NCI-H2196 treated with DMSO at 0.1 percent for 48 hours (cell line): ENCODE data around the gene BLM.

Experiments
- DNase-seq: peaks from one replicate; lab custom pipeline; 2025; ENCODE audit not compliant: unreplicated experiment; lab: John Stamatoyannopoulos, UW

Gene BLM

GRCh38 chr15:90691369-90691768 lies 25.8 kb upstream of the BLM start:
- no peak for DNase-seq

DNA sequence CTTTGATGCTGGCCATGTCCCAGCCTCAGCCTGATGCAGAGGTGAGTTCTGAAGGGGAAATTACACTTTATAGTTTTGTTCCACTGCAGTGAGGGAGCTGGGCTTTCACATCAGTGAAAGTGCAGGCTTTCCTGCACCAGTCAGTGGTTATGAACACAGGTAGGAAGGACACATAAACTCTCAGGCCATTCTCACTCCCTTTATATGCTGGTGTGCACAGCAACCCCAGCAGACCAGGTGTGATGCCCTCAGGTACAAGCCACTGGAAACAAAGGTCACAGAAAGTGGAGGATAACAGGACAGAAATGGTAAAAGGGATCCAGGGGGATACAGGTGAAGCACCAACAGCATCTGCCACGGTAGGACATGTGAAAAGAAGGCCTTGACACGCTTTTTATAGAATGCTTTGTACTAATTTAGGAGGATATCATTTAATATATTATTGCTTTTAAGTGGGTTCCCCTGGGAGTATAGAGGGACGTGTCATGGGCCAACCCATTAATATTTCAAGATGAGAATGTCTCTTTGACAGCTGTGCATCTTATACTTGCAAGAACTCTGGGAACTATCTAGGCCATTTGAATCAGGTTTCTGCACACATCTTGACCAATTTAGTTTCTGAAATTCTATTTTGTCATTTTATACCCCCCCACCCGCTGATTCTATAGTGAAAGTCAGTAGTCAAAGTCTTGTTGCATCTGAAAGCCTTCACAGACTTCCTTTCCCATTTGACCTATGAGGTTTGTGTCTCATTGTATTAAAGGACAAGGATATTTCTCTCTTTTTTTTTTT lies 25.0 kb upstream of the BLM start:
- DNase-seq, result no peak

GRCh38 chr15:90694987-90695386 lies 22.2 kb upstream of the BLM start:
- DNase-seq, result no peak

DNA sequence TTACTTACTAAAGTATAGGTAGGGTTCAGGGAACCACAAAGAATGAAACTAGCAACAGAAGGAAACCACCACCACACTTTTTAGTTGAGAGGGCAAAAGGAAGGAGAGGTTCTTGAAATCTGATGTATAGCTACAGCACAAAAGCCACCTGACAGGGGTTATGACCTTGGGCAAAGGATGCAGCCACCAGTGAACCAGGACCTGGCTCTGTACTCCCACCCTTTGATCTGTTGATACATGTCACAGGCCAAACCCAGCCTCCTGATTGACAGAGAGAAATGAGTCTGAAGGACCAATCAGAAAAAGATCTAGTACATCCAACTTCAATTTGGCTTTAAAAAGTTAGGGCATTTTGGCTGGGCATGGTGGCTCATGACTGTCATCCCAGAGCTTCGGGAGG lies 20.0 kb upstream of the BLM start:
- no peak for DNase-seq

DNA sequence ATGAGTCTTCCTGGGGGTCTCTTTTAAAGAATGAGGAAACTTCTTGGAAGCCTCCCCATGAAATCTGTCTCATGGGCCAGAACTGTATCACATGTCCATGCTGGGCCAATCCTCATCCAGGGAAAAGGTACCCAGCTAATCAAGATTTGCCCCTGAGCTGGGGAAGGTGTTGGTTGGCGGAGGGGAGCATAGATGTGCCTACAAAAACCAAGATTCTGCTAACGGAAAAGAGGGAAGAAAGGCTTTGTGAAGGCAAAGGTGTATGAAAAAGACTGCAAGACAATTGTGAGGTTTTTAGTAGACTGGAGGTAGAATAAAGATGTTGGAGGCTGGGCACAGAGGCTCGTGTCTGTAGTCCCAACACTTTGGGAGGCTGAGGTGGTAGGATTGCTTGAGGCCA lies 18.5 kb upstream of the BLM start:
- DNase-seq, result no peak

DNA sequence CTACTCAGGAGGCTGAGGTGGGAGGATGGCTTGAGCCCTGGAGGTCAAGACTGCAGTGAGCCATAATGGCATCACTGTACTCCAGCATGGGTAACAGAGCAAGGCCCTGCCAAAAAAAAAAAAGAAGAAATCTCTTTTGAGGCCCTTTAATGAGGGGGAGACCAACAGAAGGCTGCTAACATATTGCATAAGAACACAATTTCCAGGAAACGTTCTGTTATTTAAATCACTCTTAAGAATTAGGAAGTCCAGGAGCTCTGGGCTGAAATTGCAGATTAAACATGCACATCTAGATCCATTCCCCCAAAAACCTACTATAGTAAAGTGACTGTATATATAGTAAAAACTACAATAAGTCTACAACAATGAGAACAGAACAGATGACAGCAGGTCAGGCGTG lies 16.1 kb upstream of the BLM start:
- DNase-seq, result no peak

DNA sequence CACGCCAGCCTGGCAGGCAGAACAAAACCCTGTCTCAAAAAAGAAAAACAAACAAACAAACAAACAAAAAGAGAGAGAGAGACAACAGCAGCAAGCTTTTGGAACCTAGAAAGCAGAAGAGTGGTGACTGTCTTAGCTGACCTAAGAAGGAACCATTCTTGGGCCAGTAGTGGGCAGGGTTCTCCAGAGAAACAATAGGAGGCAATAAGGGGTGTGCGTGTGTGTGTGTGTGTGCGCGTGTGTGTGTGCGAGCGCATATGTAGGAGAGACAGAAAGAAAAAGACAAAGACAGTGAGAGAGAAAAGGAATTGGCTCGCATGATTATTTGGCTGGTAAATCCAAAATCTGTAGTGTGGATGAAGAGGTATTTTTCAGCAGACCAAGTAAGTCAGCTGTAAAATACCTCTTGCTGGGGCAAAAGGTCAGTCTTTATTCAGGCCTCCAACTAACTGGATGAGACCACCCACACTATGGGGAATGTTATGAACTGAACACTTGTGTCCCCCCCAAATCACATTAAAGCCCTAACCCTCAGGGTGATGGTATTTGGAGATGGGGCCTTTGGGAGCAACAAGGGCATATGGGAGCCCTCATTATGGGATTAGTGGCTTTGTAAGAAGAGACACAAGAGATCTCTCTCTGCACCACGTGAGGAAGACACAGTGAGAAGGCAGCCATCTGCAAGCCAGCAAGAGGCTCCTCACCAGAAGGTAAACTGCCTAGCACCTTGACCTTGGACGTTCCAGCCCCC lies 15.1 kb upstream of the BLM start:
- no peak for DNase-seq

DNA sequence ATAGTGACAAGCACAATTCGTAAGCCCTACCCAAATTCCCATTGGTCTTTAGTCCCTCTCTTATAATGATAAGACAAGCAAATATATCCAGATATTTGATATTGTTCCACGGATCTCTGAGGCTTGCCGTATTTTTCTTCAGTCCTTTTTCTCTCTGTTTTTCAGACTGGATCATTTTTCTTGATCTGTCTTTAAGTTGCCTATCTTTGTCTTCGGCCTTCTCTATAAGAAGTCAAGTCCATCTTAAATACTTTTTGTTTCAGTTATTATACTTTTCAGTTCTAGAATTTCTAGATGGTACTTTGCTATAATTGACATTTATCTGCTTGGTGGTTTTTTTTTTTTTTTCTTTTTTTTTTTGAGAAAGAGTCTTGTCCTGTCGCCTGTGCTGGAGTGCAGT lies 13.7 kb upstream of the BLM start:
- DNase-seq, result no peak

GRCh38 chr15:90705212-90705611 lies 11.9 kb upstream of the BLM start:
- no peak for DNase-seq

DNA sequence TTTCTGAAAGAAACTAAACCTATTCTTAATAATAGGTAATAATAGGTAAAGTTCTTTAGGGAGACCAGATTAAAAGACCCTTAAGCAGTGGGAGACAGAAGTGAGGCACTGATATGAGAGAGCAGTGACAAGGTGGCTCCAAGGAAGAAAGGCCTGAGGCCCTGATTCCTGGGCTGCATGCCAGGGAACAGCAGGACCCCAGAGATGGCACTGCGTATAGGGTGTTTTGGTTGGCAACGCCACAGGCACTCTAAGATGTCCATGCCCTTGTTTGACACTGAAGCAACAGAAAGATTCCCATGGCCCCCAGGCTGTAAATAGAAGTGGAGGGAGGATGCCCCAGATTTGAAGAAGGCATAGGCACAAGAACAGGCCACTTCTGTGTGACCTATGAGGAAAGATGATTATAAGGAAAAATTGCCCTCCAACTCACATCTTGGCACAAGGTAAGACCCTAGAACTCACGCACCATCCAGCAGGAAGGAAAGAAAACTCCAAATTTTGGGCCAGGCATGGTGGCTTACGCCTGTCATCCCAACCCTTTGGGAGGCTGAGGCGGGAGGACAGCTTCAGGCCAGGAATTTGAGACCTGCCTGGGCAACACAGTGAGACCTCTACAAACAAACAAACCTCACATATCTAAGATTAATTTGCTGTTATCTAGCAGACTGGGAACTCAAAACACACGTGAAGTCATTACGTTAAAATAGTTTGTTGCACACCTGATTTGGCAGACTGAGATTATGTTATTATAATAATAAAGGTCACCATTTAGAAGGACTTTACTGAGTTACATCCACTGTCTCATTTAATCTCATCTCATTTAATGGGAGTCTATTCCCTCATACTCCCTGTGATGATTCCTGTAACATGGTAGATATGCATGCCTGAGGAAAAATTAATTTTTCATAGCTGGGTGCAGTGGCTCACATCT lies 10.5 kb upstream of the BLM start:
- no peak for DNase-seq

GRCh38 chr15:90707489-90707888 lies 9.7 kb upstream of the BLM start:
- DNase-seq, result no peak

GRCh38 chr15:90708516-90708915 lies 8.6 kb upstream of the BLM start:
- DNase-seq, result no peak

GRCh38 chr15:90709278-90709677 lies 7.9 kb upstream of the BLM start:
- no peak for DNase-seq

DNA sequence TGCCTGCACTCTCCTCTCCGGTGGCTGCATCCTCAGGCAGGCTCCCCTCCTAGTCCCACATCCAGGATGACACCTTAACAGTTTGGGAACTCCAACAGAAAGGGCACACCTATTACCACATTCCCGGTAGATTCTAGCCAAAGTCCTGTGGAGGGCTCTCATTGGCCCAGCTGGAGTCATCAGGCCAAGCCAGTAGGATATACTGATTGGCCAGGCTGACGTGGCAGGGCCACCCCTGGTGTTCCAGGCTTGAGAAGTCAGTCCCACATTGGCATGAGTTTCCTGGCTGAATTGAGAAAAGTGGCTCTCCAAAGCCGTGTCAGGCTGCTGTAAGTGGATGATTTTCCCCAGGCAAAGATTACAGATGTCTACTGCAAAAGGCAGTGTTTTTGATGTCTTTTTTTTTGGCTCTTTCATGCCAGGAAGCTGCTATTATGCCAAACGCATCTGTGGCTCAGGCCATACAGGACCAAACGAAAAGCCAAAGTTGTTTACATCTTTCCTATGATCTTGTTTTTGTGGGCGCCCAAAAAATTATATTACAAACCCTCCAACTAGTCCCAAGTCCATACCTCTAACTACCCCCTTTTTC lies 6.6 kb upstream of the BLM start:
- DNase-seq, result no peak

- DNase-seq, result no peak
Observed at GRCh38 chr15:90711418-90711824, 5.7 kb upstream of the BLM start.

GRCh38 chr15:90711842-90712241 lies 5.3 kb upstream of the BLM start:
- no peak for DNase-seq

- DNase-seq, result no peak
Observed at GRCh38 chr15:90713081-90713480, 4.1 kb upstream of the BLM start.

GRCh38 chr15:90716317-90716975 lies 700 bp upstream of the BLM start:
- DNase-seq, result no peak

- no peak for DNase-seq
Observed at GRCh38 chr15:90718232-90718631, 1.1 kb downstream of the BLM start.

- DNase-seq, result no peak
Observed at GRCh38 chr15:90720131-90720530, 3.0 kb downstream of the BLM start.

GRCh38 chr15:90729261-90729660 lies 12.1 kb downstream of the BLM start:
- no peak for DNase-seq
